Activated CD4-positive, alpha-beta T cell treated with anti-CD3 and anti-CD28 coated beads, Interleukin-2, amount 10 ng/mL, durations not matched to agents 24 days and 14 days (primary cell): ENCODE measurements around the gene CSDE1. TPM values are rescaled to one million over a fixed set of nuclear protein-coding genes. Genes with fewer than 3 reads are reported as not detected.
"Not testable (repeated sequence)": the region's sequence is repeated elsewhere in the genome, so short reads cannot be mapped to it uniquely, and the experiment has no call there.

Source experiments
- DNase-seq: peaks from one replicate; pipeline ENCODE4 v3.0.0; 2022
- H3K27ac Mint-ChIP-seq: one replicate; pipeline ENCODE4 v1.8.0; 2022; ENCODE audit warnings: mild to moderate bottlenecking, mixed read lengths
- H3K27me3 Mint-ChIP-seq: one replicate; pipeline ENCODE4 v1.8.0; 2022; ENCODE audit warnings: mixed read lengths
- H3K36me3 Mint-ChIP-seq: one replicate; pipeline ENCODE4 v1.8.0; 2022; ENCODE audit warnings: low read depth, mild to moderate bottlenecking, mixed read lengths
- H3K4me1 Mint-ChIP-seq: one replicate; pipeline ENCODE4 v1.8.0; 2021; ENCODE audit warnings: mixed read lengths
- H3K4me3 Mint-ChIP-seq: one replicate; pipeline ENCODE4 v1.8.0; 2022; ENCODE audit warnings: mild to moderate bottlenecking, moderate library complexity, mixed read lengths
- H3K9me3 Mint-ChIP-seq: one replicate; pipeline ENCODE4 v1.8.0; 2021; ENCODE audit warnings: mixed read lengths
- intact Hi-C: fragments of 100-400 bp; cut with micrococcal nuclease; formaldehyde crosslinking; loops from one replicate; pipeline ENCODE4 v1.15.1; 2023
- total RNA-seq: library from RNA; stranded (reverse); gene quantifications from 2 replicates; pipeline ENCODE4 v1.2.3, GENCODE V29; 2022

CSDE1 gene
- 418 and 419 TPM in 2 replicates for total RNA-seq

- Mint-ChIP-seq H3K27me3 (peaks cover 2% of the 10 kb centered on the region), H3K4me3 (peak within 1 kb of the TSS; percentile 99)
These were observed at the start of gene CSDE1 for GRCh38 chr1:114757455-114758255. CSDE1 (minus strand) TSS chr1:114757984; CDS start chr1:114739890, 18,094 bp downstream.

GRCh38 chr1:114804449-114804848 lies 46.7 kb upstream of the CSDE1 start:
- H3K4me3 Mint-ChIP-seq, H3K4me1 Mint-ChIP-seq, intact Hi-C loops, H3K27me3 Mint-ChIP-seq, H3K27ac Mint-ChIP-seq, H3K36me3 Mint-ChIP-seq, H3K9me3 Mint-ChIP-seq, DNase-seq: not testable (repeated sequence)

More at GRCh38 chr1:114757455-114758255, at the start of gene CSDE1:
- H3K36me3 Mint-ChIP-seq = peaks cover 26% of the 10 kb centered on the region
- peaks cover 45% of the 10 kb centered on the region for H3K4me1 Mint-ChIP-seq
- peaks cover 9% of the 10 kb centered on the region for H3K9me3 Mint-ChIP-seq
- peak within 1 kb of the TSS; percentile 100 for H3K27ac Mint-ChIP-seq
- DNase-seq = peak; percentile 99
- intact Hi-C loops = loop anchor here (1.0 to 10.0 kb wide), 10 partner anchors 23 to 1800 kb away; partner anchors contain the start of genes BCAS2, NRAS, RSBN1 and SIKE1

GRCh38 chr1:114803001-114803400 lies 45.2 kb upstream of the CSDE1 start:
- Mint-ChIP-seq H3K27ac (no peak overlapping the region), H3K4me3 (no peak overlapping the region), H3K9me3 (no peaks in the 10 kb centered on the region), H3K4me1 (no peaks in the 10 kb centered on the region), H3K27me3 (peaks cover 9% of the 10 kb centered on the region), H3K36me3 (no peaks in the 10 kb centered on the region)
- DNase-seq = no peak
- intact Hi-C loops = no loop called here

GRCh38 chr1:114794038-114794437 lies 36.3 kb upstream of the CSDE1 start:
- no peak for DNase-seq
- peaks cover 5% of the 10 kb centered on the region for H3K9me3 Mint-ChIP-seq
- H3K4me3 Mint-ChIP-seq = no peak overlapping the region
- no peak overlapping the region for H3K27ac Mint-ChIP-seq
- H3K4me1 Mint-ChIP-seq = no peaks in the 10 kb centered on the region
- intact Hi-C loops = no loop called here
- no peaks in the 10 kb centered on the region for H3K36me3 Mint-ChIP-seq
- H3K27me3 Mint-ChIP-seq = peaks cover 33% of the 10 kb centered on the region

GRCh38 chr1:114790581-114790980 lies 32.8 kb upstream of the CSDE1 start:
- intact Hi-C loops, H3K27ac Mint-ChIP-seq: not testable (repeated sequence)
- peaks cover 21% of the 10 kb centered on the region for H3K9me3 Mint-ChIP-seq

GRCh38 chr1:114786440-114786839 lies 28.7 kb upstream of the CSDE1 start:
- Mint-ChIP-seq H3K9me3 (peaks cover 21% of the 10 kb centered on the region), H3K27me3 (peaks cover 39% of the 10 kb centered on the region)
- DNase-seq, H3K4me3 Mint-ChIP-seq, H3K27ac Mint-ChIP-seq, H3K36me3 Mint-ChIP-seq, H3K4me1 Mint-ChIP-seq: not testable (repeated sequence)
- intact Hi-C loops = loop anchor here (10.0 kb wide), 1 partner anchor 202 kb away; the partner anchor contains the start of gene BCAS2

More at GRCh38 chr1:114790581-114790980, 32.8 kb upstream of the CSDE1 start:
- not testable (repeated sequence) for DNase-seq, H3K4me3 Mint-ChIP-seq, H3K4me1 Mint-ChIP-seq, H3K36me3 Mint-ChIP-seq
- peaks cover 44% of the 10 kb centered on the region for H3K27me3 Mint-ChIP-seq

GRCh38 chr1:114782476-114782875 lies 24.7 kb upstream of the CSDE1 start:
- Mint-ChIP-seq H3K27ac (no peak overlapping the region), H3K4me1 (peaks cover 18% of the 10 kb centered on the region), H3K36me3 (peaks cover 15% of the 10 kb centered on the region), H3K9me3 (peaks cover 13% of the 10 kb centered on the region), H3K27me3 (peaks cover 25% of the 10 kb centered on the region), H3K4me3 (no peak overlapping the region)
- DNase-seq = no peak
- intact Hi-C loops = loop anchor here (10.0 kb wide), 1 partner anchor 198 kb away; the partner anchor contains the start of gene BCAS2

GRCh38 chr1:114780344-114781226 lies 22.8 kb upstream of the CSDE1 start, which contains the start of gene SIKE1:
SIKE1 (minus strand) TSS chr1:114780685; CDS start chr1:114780607, 78 bp downstream.
- H3K9me3 Mint-ChIP-seq = no peaks in the 10 kb centered on the region

GRCh38 chr1:114779722-114780121 lies 21.9 kb upstream of the CSDE1 start:
- intact Hi-C loops = loop anchor here (1.0 to 10.0 kb wide), 5 partner anchors 22 to 268 kb away; partner anchors contain the start of genes BCAS2, CSDE1, NRAS and TRIM33
- Mint-ChIP-seq H3K4me3 (peak overlapping the region; percentile 100), H3K4me1 (peaks cover 18% of the 10 kb centered on the region), H3K27ac (peak overlapping the region; percentile 99), H3K27me3 (peaks cover 6% of the 10 kb centered on the region), H3K9me3 (no peaks in the 10 kb centered on the region), H3K36me3 (peaks cover 34% of the 10 kb centered on the region)
- no peak for DNase-seq

More at GRCh38 chr1:114780344-114781226, 22.8 kb upstream of the CSDE1 start, which contains the start of gene SIKE1:
- intact Hi-C loops = loop anchor here (1.0 to 10.0 kb wide), 5 partner anchors 23 to 269 kb away; partner anchors contain the start of genes BCAS2, CSDE1, NRAS and TRIM33
- H3K4me3 Mint-ChIP-seq = peak within 1 kb of the TSS; percentile 100
- peaks cover 8% of the 10 kb centered on the region for H3K27me3 Mint-ChIP-seq
- peak; percentile 98 for DNase-seq
- peak within 1 kb of the TSS; percentile 99 for H3K27ac Mint-ChIP-seq
- peaks cover 30% of the 10 kb centered on the region for H3K36me3 Mint-ChIP-seq
- H3K4me1 Mint-ChIP-seq = peaks cover 18% of the 10 kb centered on the region

- H3K4me3 Mint-ChIP-seq, H3K27ac Mint-ChIP-seq, intact Hi-C loops: not testable (repeated sequence)
These were observed 18.9 kb upstream of the CSDE1 start for GRCh38 chr1:114776726-114777125.

GRCh38 chr1:114771992-114772391 lies 14.2 kb upstream of the CSDE1 start:
- Mint-ChIP-seq H3K9me3 (no peaks in the 10 kb centered on the region), H3K27ac (no peak overlapping the region), H3K4me1 (no peaks in the 10 kb centered on the region), H3K36me3 (peaks cover 39% of the 10 kb centered on the region), H3K4me3 (no peak overlapping the region), H3K27me3 (no peaks in the 10 kb centered on the region)
- intact Hi-C loops = no loop called here
- DNase-seq = no peak

More at GRCh38 chr1:114776726-114777125, 18.9 kb upstream of the CSDE1 start:
- DNase-seq, H3K27me3 Mint-ChIP-seq, H3K9me3 Mint-ChIP-seq: not testable (repeated sequence)
- Mint-ChIP-seq H3K36me3 (peaks cover 48% of the 10 kb centered on the region), H3K4me1 (peaks cover 18% of the 10 kb centered on the region)

GRCh38 chr1:114770989-114771388 lies 13.2 kb upstream of the CSDE1 start:
- Mint-ChIP-seq H3K4me3 (no peak overlapping the region), H3K27me3 (no peaks in the 10 kb centered on the region), H3K36me3 (peaks cover 30% of the 10 kb centered on the region), H3K9me3 (no peaks in the 10 kb centered on the region), H3K27ac (no peak overlapping the region), H3K4me1 (no peaks in the 10 kb centered on the region)
- DNase-seq = no peak
- intact Hi-C loops = no loop called here

- no peaks in the 10 kb centered on the region for H3K27me3 Mint-ChIP-seq
- intact Hi-C loops = no loop called here
These were observed 6.9 kb upstream of the CSDE1 start for GRCh38 chr1:114764689-114765088.

More at GRCh38 chr1:114764689-114765088, 6.9 kb upstream of the CSDE1 start:
- DNase-seq = no peak
- peaks cover 7% of the 10 kb centered on the region for H3K36me3 Mint-ChIP-seq
- peaks cover 5% of the 10 kb centered on the region for H3K9me3 Mint-ChIP-seq
- H3K4me1 Mint-ChIP-seq = no peaks in the 10 kb centered on the region
- no peak overlapping the region for H3K27ac Mint-ChIP-seq
- no peak overlapping the region for H3K4me3 Mint-ChIP-seq
